Measurements from ENCODE around the gene TTC28. TPM values are rescaled to one million over a fixed set of nuclear protein-coding genes. Genes with fewer than 3 reads are reported as not detected.

TTC28 gene
- total RNA-seq, 1 experiment from 2014 or later, result 11.2 TPM

DNA sequence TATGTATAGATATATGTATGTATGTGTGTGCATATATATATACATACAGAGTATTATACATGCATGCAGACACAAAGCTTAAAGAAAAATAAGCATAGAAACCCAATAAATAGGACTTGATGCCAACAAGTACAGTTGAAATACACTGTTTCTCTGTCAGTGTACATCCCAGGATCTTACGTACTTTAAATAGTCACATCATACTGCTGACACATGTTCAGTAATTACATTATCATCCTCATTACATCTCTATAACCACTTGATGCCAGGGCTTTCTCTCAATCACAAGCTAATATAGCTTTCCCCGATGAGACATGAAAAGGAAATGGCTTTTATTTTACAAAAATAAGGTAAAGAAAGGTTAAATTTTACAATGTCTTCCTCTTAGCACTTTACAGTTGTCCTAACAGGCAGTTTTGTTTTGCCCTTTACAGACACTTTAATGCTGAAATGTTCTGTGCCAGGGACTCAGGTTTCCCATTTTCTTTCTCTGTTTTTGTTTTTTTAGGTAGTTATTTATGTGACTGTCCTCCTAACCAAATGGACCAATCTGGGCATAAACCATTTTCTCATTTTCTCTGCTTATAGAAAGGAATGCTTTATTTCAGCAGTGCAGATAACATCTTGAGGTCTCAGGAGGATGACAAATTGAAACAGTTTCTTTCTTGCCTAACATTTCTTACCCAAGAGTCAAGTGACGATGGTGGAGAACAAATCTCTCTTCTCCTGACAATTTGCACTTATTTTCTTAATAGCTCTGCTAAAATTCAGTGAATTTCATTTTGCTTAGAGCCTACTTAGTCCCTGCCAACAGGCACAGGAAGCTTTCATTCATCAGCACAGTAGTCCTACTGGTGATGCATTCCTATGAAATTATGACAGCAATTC, 350.2 kb downstream of the TTC28 start:
- H4K20me1 ChIP-seq (ENCODE audit: insufficient read depth, low read depth, low read length), result no peaks in the 10 kb centered on the region
- 0 out of 2 replicates have a peak, but pooled peaks cover 4% of the 10 kb centered on the region for H3K27me3 ChIP-seq (ENCODE audit: low read length)
- no peaks in the 10 kb centered on the region for H3K9me3 ChIP-seq (ENCODE audit: low read length)
- H3K4me1 ChIP-seq (ENCODE audit: low read length), result no peaks in the 10 kb centered on the region
- no peak overlapping the region for H3K9ac ChIP-seq (ENCODE audit: low read length)
- H3K36me3 ChIP-seq (ENCODE audit: insufficient read depth, low read length), result no peaks in the 10 kb centered on the region
- no peak for DNase-seq
- H3K4me3 ChIP-seq (ENCODE audit: low read length), result no peak overlapping the region
- no peak overlapping the region for H3K4me2 ChIP-seq (ENCODE audit: low read depth, low read length, poor library complexity, severe bottlenecking)
- no peak overlapping the region for H3K27ac ChIP-seq (ENCODE audit: low read length)
- H3K79me2 ChIP-seq (ENCODE audit: low read length), result no peaks in the 10 kb centered on the region
- H2AFZ ChIP-seq (ENCODE audit: low read length), result no peak overlapping the region
- H3K9me2 ChIP-seq (replicated peaks; ENCODE audit: insufficient read depth, low read length), result no peaks in the 10 kb centered on the region

DNA sequence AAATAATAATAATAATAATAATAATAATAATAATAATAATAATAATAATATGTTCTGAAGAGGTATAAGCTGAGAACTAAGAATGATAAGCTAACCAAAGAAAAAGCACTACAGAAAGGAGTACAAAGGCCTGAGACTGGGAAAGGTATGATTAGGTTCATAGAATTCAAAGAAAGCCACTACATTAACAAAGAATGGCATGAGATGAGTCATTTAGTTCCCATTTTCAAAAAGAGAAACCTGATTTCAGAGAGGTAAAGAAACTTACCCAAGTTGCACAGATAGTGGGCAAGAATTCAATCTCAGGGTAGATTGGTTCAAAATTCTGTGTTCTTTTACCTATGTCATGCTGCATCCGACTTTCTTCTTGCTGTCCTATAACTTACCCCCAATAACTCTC, 350.9 kb downstream of the TTC28 start:
- Histone ChIP-seq H3K9me2 (replicated peaks; ENCODE audit: insufficient read depth, low read length) (no peaks in the 10 kb centered on the region), H4K20me1 (ENCODE audit: insufficient read depth, low read depth, low read length) (no peaks in the 10 kb centered on the region), H3K4me1 (ENCODE audit: low read length) (no peaks in the 10 kb centered on the region), H3K79me2 (ENCODE audit: low read length) (no peaks in the 10 kb centered on the region), H3K27ac (ENCODE audit: low read length) (no peak overlapping the region), H3K27me3 (ENCODE audit: low read length) (0 out of 2 replicates have a peak, but pooled peaks cover 4% of the 10 kb centered on the region), H3K9ac (ENCODE audit: low read length) (no peak overlapping the region), H3K4me3 (ENCODE audit: low read length) (no peak overlapping the region), H2AFZ (ENCODE audit: low read length) (no peak overlapping the region), H3K36me3 (ENCODE audit: insufficient read depth, low read length) (no peaks in the 10 kb centered on the region), H3K4me2 (ENCODE audit: low read depth, low read length, poor library complexity, severe bottlenecking) (no peak overlapping the region), H3K9me3 (ENCODE audit: low read length) (no peaks in the 10 kb centered on the region)
- no peak for DNase-seq

DNA sequence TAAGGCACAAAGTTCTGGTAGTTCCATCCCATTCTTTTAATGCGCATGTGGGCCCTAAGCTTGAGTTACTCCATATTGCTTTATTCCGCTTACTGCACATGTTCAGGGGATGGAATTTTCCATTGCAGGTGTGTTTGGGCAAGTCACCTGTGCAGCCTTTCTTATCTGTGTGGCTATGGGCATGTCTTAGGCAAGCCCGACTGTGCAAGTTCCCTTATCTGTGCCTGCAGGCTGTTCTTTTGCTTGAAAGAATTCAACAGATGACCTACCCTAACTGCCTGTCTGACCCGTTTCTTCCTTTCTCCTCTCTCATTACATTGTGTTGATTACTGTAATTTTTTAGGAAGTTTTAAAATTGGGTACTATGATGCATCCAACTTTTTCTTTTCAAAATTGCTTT, 363.6 kb downstream of the TTC28 start:
- Histone ChIP-seq H3K4me2 (ENCODE audit: low read depth, low read length, poor library complexity, severe bottlenecking) (no peak overlapping the region), H3K4me3 (ENCODE audit: low read length) (no peak overlapping the region), H3K27ac (ENCODE audit: low read length) (no peak overlapping the region), H3K9me3 (ENCODE audit: low read length) (no peaks in the 10 kb centered on the region), H3K4me1 (ENCODE audit: low read length) (no peaks in the 10 kb centered on the region), H3K27me3 (ENCODE audit: low read length) (no peaks in the 10 kb centered on the region), H4K20me1 (ENCODE audit: insufficient read depth, low read depth, low read length) (no peaks in the 10 kb centered on the region; the same call in 1 of the 2 replicates), H3K36me3 (ENCODE audit: insufficient read depth, low read length) (no peaks in the 10 kb centered on the region), H3K9ac (ENCODE audit: low read length) (no peak overlapping the region), H2AFZ (ENCODE audit: low read length) (no peak overlapping the region), H3K79me2 (ENCODE audit: low read length) (no peaks in the 10 kb centered on the region), H3K9me2 (replicated peaks; ENCODE audit: insufficient read depth, low read length) (no peaks in the 10 kb centered on the region)
- DNase-seq, result no peak

DNA sequence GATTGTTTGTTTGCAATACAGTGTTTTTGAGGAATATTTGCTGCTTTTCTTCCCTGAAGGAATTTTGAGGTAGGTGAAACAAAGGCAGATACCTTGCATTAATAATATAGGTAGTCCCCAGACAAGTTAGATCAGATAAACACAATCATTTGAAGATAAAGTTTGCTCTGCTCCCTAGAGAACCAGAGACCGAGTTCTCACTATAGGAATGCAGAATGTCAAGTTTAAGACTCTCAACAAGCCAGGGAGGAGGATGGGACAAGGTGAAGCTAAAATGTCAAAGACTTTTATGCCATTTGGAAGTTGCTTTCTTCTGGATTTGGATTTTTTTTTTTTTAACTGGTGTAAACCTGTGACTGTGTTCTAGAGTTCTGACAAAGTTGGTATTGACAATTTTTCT, 364.7 kb downstream of the TTC28 start:
- no peak overlapping the region for H3K9ac ChIP-seq (ENCODE audit: low read length)
- no peak for DNase-seq
- H3K9me2 ChIP-seq (replicated peaks; ENCODE audit: insufficient read depth, low read length), result no peaks in the 10 kb centered on the region
- H3K27me3 ChIP-seq (ENCODE audit: low read length), result no peaks in the 10 kb centered on the region
- H2AFZ ChIP-seq (ENCODE audit: low read length), result no peak overlapping the region
- H3K79me2 ChIP-seq (ENCODE audit: low read length), result no peaks in the 10 kb centered on the region
- H3K36me3 ChIP-seq (ENCODE audit: insufficient read depth, low read length), result no peaks in the 10 kb centered on the region
- no peaks in the 10 kb centered on the region for H3K9me3 ChIP-seq (ENCODE audit: low read length)
- no peak overlapping the region for H3K4me3 ChIP-seq (ENCODE audit: low read length)
- no peak overlapping the region for H3K27ac ChIP-seq (ENCODE audit: low read length)
- H4K20me1 ChIP-seq (ENCODE audit: insufficient read depth, low read depth, low read length), result peaks cover under 1% of the 10 kb centered on the region; the same call in 1 of the 2 replicates
- H3K4me1 ChIP-seq (ENCODE audit: low read length), result no peaks in the 10 kb centered on the region
- no peak overlapping the region for H3K4me2 ChIP-seq (ENCODE audit: low read depth, low read length, poor library complexity, severe bottlenecking)

DNA sequence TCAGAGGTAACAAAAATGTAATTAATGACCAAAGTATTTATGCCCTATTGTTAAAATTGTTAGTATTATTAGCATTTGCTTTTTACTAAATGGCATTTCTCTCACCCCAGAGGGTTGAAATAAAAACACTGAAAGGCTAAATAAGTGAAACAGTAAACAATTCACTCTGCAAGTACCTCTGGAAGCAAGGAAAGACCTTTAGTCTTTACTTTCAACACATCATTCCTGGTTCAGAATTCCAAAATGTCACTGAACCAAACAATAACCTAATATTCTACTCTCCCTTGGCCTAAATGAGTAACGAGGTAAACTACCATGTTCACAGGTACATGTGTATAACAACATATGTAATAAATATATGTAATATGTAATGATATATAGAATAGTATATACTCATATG, 369.3 kb downstream of the TTC28 start:
- DNase-seq, result no peak
- no peaks in the 10 kb centered on the region for H3K4me1 ChIP-seq (ENCODE audit: low read length)
- H3K79me2 ChIP-seq (ENCODE audit: low read length), result no peaks in the 10 kb centered on the region

DNA sequence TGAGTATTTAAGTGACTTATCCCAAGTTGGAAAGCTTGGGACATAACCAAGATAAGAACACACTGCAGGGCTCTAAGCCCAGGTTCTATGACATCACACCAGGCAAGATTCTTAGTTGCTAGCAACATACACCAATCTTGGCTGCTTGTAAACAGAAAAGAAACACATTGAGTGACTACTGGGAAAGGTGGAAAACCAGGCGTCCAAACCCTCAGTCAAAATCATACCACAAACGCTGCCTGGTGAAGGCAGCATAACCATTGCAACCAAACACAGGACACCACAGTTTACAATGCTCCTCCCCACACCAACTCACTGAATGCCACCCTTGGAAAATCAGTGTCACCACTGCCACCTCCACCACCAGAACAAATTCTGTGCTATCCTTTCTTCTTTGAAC, 379.9 kb downstream of the TTC28 start:
- Histone ChIP-seq H4K20me1 (ENCODE audit: insufficient read depth, low read depth, low read length) (0 out of 2 replicates have a peak, but pooled peaks cover 5% of the 10 kb centered on the region), H3K4me3 (ENCODE audit: low read length) (no peak overlapping the region), H3K4me2 (ENCODE audit: low read depth, low read length, poor library complexity, severe bottlenecking) (no peak overlapping the region), H3K27me3 (ENCODE audit: low read length) (no peaks in the 10 kb centered on the region), H3K9me2 (replicated peaks; ENCODE audit: insufficient read depth, low read length) (no peaks in the 10 kb centered on the region), H3K36me3 (ENCODE audit: insufficient read depth, low read length) (no peaks in the 10 kb centered on the region), H3K79me2 (ENCODE audit: low read length) (no peaks in the 10 kb centered on the region), H2AFZ (ENCODE audit: low read length) (no peak overlapping the region), H3K9me3 (ENCODE audit: low read length) (no peaks in the 10 kb centered on the region), H3K4me1 (ENCODE audit: low read length) (no peaks in the 10 kb centered on the region), H3K27ac (ENCODE audit: low read length) (no peak overlapping the region), H3K9ac (ENCODE audit: low read length) (no peak overlapping the region)
- no peak for DNase-seq

More for the DNA sequence above, 369.3 kb downstream of the TTC28 start:
- Histone ChIP-seq H3K9me2 (replicated peaks; ENCODE audit: insufficient read depth, low read length) (no peaks in the 10 kb centered on the region), H3K9me3 (ENCODE audit: low read length) (no peaks in the 10 kb centered on the region), H3K4me2 (ENCODE audit: low read depth, low read length, poor library complexity, severe bottlenecking) (no peak overlapping the region), H3K9ac (ENCODE audit: low read length) (no peak overlapping the region), H4K20me1 (ENCODE audit: insufficient read depth, low read depth, low read length) (peaks cover 13% of the 10 kb centered on the region; the same call in 1 of the 2 replicates), H3K27me3 (ENCODE audit: low read length) (no peaks in the 10 kb centered on the region), H3K4me3 (ENCODE audit: low read length) (no peak overlapping the region), H2AFZ (ENCODE audit: low read length) (no peak overlapping the region), H3K27ac (ENCODE audit: low read length) (no peak overlapping the region), H3K36me3 (ENCODE audit: insufficient read depth, low read length) (no peaks in the 10 kb centered on the region)

DNA sequence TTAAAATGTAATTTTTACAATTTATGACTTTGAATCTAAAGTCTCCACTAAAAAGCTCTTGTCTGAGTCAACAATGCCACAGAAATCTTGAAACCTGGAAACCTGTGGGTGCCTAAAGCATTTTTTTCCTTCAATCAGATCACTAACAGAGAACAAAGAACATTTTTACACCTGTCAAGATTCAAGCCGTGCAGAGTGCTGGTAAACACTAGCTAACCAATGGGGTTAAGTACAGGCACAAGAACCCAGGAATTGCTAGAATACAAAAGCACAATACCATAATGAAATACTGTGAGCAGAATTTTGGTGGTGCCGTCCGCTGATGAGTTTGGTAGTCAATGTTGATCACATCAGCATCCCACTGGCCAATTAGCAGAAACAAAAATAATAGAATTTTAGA, 380.3 kb downstream of the TTC28 start:
- Histone ChIP-seq H4K20me1 (ENCODE audit: insufficient read depth, low read depth, low read length) (0 out of 2 replicates have a peak, but pooled peaks cover 5% of the 10 kb centered on the region), H3K9ac (ENCODE audit: low read length) (no peak overlapping the region), H3K27ac (ENCODE audit: low read length) (no peak overlapping the region), H3K36me3 (ENCODE audit: insufficient read depth, low read length) (no peaks in the 10 kb centered on the region), H3K27me3 (ENCODE audit: low read length) (no peaks in the 10 kb centered on the region), H2AFZ (ENCODE audit: low read length) (no peak overlapping the region), H3K79me2 (ENCODE audit: low read length) (no peaks in the 10 kb centered on the region), H3K4me3 (ENCODE audit: low read length) (no peak overlapping the region), H3K9me2 (replicated peaks; ENCODE audit: insufficient read depth, low read length) (no peaks in the 10 kb centered on the region), H3K4me2 (ENCODE audit: low read depth, low read length, poor library complexity, severe bottlenecking) (no peak overlapping the region), H3K9me3 (ENCODE audit: low read length) (no peaks in the 10 kb centered on the region), H3K4me1 (ENCODE audit: low read length) (no peaks in the 10 kb centered on the region)
- DNase-seq, result no peak

DNA sequence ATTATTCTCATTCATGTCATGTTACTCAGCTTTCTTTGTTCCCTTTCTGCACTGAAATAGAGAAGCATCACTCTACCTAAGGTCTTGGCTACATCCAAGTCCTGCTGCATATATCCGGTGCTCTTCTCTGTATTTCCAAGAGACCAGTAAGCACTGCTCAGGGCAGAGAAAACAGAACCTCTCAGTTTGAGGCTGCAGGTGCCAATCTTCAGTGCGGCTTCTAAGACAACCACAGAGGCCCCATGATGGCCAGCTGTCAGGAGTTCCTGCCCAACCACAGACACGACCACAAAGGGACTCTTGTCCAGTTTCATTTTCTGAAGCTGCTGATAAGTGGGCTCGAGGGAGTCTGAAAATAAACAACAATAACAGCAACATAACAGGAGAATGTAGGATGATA, 382.1 kb downstream of the TTC28 start:
- no peaks in the 10 kb centered on the region for H3K9me2 ChIP-seq (replicated peaks; ENCODE audit: insufficient read depth, low read length)
- DNase-seq, result no peak
- H2AFZ ChIP-seq (ENCODE audit: low read length), result no peak overlapping the region
- H3K4me2 ChIP-seq (ENCODE audit: low read depth, low read length, poor library complexity, severe bottlenecking), result no peak overlapping the region
- 0 out of 2 replicates have a peak, but pooled peaks cover 5% of the 10 kb centered on the region for H4K20me1 ChIP-seq (ENCODE audit: insufficient read depth, low read depth, low read length)
- no peak overlapping the region for H3K27ac ChIP-seq (ENCODE audit: low read length)
- no peaks in the 10 kb centered on the region for H3K79me2 ChIP-seq (ENCODE audit: low read length)
- no peaks in the 10 kb centered on the region for H3K36me3 ChIP-seq (ENCODE audit: insufficient read depth, low read length)
- no peaks in the 10 kb centered on the region for H3K27me3 ChIP-seq (ENCODE audit: low read length)
- H3K9ac ChIP-seq (ENCODE audit: low read length), result no peak overlapping the region
- no peaks in the 10 kb centered on the region for H3K4me1 ChIP-seq (ENCODE audit: low read length)
- no peak overlapping the region for H3K4me3 ChIP-seq (ENCODE audit: low read length)
- no peaks in the 10 kb centered on the region for H3K9me3 ChIP-seq (ENCODE audit: low read length)
